Activated CD4-positive, alpha-beta T cell treated with anti-CD3 and anti-CD28 coated beads, Interleukin-2, amount 10 ng/mL, durations not matched to agents 7 days and 5 days (primary cell): ENCODE results near the gene BTN3A1. TPM values are rescaled to one million over a fixed set of nuclear protein-coding genes. Genes with fewer than 3 reads are reported as not detected.

Source experiments
- CTCF ChIA-PET: fragments of 350-600 bp; sonication (Branson Sonifier 250); formaldehyde crosslinking; loops from one replicate; lab custom pipeline; 2021; ENCODE audit warnings: antibody characterized with exemption; lab: Charles Lee
- POLR2A ChIA-PET: fragments of 350-600 bp; sonication (Branson Sonifier 250); formaldehyde crosslinking; loops from one replicate; lab custom pipeline; 2021; ENCODE audit warnings: antibody characterized with exemption; lab: Charles Lee
- DNase-seq: peaks from one replicate; pipeline ENCODE4 v3.0.0-alpha.2; 2020
- H3K27ac Mint-ChIP-seq: one replicate; pipeline ENCODE4 v1.8.0; 2021; ENCODE audit warnings: mild to moderate bottlenecking, moderate library complexity, mixed read lengths
- H3K27me3 Mint-ChIP-seq: one replicate; pipeline ENCODE4 v1.8.0; 2021; ENCODE audit warnings: mixed read lengths
- H3K36me3 Mint-ChIP-seq: one replicate; pipeline ENCODE4 v1.8.0; 2021; ENCODE audit warnings: low read depth, mixed read lengths
- H3K4me1 Mint-ChIP-seq: one replicate; pipeline ENCODE4 v1.8.0; 2021; ENCODE audit warnings: mixed read lengths
- H3K4me3 Mint-ChIP-seq: one replicate; pipeline ENCODE4 v1.8.0; 2021; ENCODE audit warnings: mild to moderate bottlenecking, moderate library complexity, mixed read lengths
- H3K9me3 Mint-ChIP-seq: one replicate; pipeline ENCODE4 v1.8.0; 2021; ENCODE audit warnings: mixed read lengths
- total RNA-seq, 2 experiments: library from RNA; stranded (reverse); gene quantifications; one replicate each; pipeline ENCODE4 v1.2.3, GENCODE V29; 2021

Gene BTN3A1
- total RNA-seq, 2 experiments from 2014 or later, result 87.9 to 94.0 TPM

DNA sequence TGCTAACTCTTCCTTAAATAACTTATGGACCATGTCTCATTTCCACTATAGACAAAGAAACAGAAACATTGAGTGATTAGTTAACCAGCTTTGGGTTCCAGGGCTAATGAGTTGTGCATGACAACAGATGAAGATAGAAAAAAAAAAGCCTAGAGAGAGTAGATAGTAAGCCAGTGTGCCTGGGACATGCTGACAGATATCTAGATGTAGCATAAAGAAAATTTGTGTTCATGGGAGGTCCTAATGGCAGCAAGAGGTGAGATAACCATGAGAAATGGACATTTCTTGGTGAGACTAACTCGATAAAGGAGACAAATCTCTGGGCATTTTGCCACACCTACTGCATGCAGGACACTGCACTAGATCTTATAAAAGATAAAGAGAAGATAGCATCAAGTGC lies 35.5 kb downstream of the BTN3A1 start:
- Mint-ChIP-seq H3K27ac (peak overlapping the region; percentile 3), H3K27me3 (no peaks in the 10 kb centered on the region), H3K4me1 (peaks cover 27% of the 10 kb centered on the region), H3K4me3 (no peak overlapping the region), H3K36me3 (peaks cover 9% of the 10 kb centered on the region), H3K9me3 (peaks cover 10% of the 10 kb centered on the region)
- CTCF ChIA-PET, result no interaction called here
- POLR2A ChIA-PET, result no interaction called here
- no peak for DNase-seq

DNA sequence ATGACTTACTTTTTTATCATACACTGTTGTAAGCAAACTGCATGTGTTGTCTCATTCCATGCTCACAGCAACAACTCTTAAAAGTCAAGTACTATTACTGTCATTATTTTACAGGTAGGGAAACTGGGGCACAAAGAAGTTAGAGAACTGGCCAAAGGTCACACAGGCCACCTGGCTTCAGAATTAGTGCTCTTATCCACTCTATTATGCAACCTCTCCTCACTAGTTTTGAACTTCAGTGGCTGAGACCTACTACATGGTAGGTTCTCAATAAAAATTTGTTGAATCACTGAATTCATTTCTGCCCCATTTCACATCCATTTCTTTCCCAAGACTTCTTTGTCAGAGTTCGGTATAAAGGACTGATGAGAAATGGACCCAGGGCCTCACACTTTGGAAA lies 35.9 kb downstream of the BTN3A1 start:
- no peak for DNase-seq
- Mint-ChIP-seq H3K4me3 (no peak overlapping the region), H3K27ac (no peak overlapping the region), H3K27me3 (no peaks in the 10 kb centered on the region), H3K36me3 (peaks cover 9% of the 10 kb centered on the region), H3K4me1 (peaks cover 32% of the 10 kb centered on the region), H3K9me3 (peaks cover 10% of the 10 kb centered on the region)
- ChIA-PET CTCF (no interaction called here), POLR2A (no interaction called here)

DNA sequence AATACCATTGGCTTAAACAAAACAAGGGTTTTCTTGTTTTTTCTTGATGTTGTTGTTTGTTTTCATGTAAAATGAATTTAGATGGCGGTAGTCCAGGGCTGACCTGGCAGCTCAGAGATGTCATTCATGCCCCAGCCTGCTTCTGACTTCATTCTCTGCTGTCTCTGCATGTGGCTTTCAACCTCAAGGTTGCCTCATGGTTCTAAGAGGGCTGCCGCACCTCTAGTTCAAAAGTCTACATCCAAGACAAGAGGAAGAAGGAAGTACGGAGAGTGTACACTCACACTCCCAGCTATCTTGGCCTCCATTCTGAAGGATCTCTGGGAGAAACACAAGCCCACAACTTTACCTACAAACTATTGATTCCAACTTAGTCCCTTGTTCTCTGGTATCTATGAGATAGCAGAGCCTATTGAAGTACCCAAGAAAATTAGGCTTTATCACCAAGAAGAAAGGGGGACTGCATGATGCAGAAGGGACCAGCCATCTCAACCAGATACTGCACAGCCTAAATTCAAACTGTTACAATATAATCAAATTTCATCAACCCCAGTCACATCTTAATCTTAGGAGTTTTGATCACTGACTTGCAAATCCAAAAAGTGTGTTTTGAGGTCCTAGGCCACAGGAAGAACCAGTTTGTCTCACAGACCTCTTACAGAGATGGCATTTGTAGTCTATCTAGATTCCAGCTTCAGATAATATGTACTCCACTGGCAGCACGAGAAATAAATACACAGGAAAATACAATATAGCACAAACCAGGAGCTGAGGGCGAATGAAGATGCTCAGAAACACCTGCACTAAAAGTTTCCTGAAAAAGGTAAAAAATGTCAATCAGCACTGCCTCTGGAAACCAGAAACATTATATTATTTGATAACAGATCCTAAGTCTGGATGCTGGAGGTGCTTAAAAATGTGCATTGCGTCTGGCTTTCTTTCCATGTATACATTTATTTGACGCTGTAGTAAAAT lies 37.4 kb downstream of the BTN3A1 start:
- Mint-ChIP-seq H3K36me3 (peaks cover 7% of the 10 kb centered on the region), H3K4me3 (peak overlapping the region; percentile 88), H3K27ac (peak overlapping the region; percentile 97), H3K4me1 (peaks cover 42% of the 10 kb centered on the region), H3K9me3 (peaks cover 3% of the 10 kb centered on the region), H3K27me3 (no peaks in the 10 kb centered on the region)
- POLR2A ChIA-PET, result no interaction called here
- CTCF ChIA-PET, result no interaction called here
- DNase-seq, result peak; percentile 18

DNA sequence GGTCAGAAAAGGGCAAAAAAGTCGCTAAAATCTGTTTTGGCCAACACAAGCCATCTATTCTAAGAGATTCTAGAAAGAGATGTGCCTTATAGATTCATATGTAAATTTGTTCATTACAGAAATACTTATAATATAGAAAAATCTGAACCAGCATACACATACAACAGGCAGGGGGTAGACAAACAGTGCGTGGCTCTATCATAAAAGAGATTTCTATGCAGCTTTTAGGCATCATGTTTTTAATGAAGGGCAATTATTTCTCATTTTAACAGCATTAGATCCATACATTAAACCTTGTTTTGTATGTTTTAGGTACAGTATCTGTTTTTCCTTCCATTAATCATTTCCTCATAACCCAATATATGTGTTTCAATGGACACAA lies 38.9 kb downstream of the BTN3A1 start:
- no peak for DNase-seq
- ChIA-PET POLR2A (no interaction called here), CTCF (interaction anchor here (0.9 kb wide), 1 partner anchor 13 kb away, joined by 4 read pairs; no protein-coding TSS in a partner anchor)
- Mint-ChIP-seq H3K27me3 (no peaks in the 10 kb centered on the region), H3K4me3 (peak overlapping the region; percentile 88), H3K36me3 (peaks cover 21% of the 10 kb centered on the region), H3K27ac (peak overlapping the region; percentile 97), H3K4me1 (peaks cover 57% of the 10 kb centered on the region), H3K9me3 (no peaks in the 10 kb centered on the region)

DNA sequence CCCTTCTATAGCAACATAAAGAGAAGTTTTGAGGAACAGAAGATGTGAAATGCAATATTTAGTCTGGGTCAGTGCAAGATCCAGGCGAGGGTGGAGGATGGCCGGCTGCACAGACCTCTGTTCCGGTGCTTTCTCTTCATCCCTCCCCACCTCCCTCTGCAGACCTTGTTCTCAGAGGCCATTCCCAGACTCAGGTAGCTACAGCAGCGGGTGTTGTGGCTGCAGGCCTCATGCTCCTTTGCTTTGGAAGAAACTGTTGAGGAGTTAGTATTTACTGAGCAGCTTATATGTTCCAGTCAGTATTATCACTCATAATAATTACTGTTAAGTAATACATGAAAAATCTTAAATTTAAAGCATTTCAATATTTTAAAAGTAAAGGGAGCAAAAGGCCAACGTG lies 39.9 kb downstream of the BTN3A1 start:
- peaks cover 28% of the 10 kb centered on the region for H3K36me3 Mint-ChIP-seq
- peak overlapping the region; percentile 88 for H3K4me3 Mint-ChIP-seq
- no peaks in the 10 kb centered on the region for H3K27me3 Mint-ChIP-seq
- POLR2A ChIA-PET, result no interaction called here
- peaks cover 66% of the 10 kb centered on the region for H3K4me1 Mint-ChIP-seq
- DNase-seq, result no peak
- peak overlapping the region; percentile 73 for H3K27ac Mint-ChIP-seq
- CTCF ChIA-PET, result interaction anchor here (0.7 kb wide), 1 partner anchor 11 kb away, joined by 7 read pairs; no protein-coding TSS in a partner anchor
- no peaks in the 10 kb centered on the region for H3K9me3 Mint-ChIP-seq

DNA sequence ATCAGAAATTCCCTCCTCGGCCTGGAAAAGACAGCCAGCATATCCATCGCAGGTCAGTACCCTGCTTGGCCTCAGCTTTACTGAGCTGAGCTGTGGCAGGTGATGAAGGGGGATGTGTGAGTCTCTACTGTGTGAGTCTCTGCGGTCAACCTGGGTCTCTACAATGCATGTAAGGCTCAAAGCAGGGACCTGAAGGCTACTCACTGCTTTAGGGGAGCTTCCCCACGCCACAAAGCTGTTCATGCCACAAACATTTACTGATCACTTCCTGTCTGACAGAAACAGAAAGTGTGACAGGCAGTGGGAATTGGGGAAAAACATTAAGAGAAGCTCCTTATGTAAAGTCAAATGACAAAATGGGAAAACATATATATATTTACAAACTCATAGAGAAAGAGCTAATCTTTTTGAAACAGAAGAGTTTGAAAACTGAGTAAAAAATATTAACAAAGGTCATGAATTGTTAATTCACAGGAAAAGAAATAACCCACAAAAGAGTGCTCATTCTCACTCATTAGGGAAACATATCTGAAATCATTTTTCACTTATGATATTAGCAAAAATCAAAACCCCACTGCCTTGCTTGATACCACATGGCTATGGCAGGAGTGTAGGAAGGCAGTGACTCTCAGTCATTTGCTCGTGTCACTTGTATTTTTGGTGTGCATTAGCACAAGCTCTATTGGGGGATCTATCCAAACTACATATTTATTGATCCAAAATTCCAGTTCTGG lies 44.0 kb downstream of the BTN3A1 start:
- H3K27me3 Mint-ChIP-seq, result no peaks in the 10 kb centered on the region
- no peaks in the 10 kb centered on the region for H3K9me3 Mint-ChIP-seq
- CTCF ChIA-PET, result interaction anchor here (0.8 to 1.5 kb wide), 5 partner anchors 9 to 150 kb away, joined by 3 to 4 read pairs (median 3); no protein-coding TSS in a partner anchor
- H3K4me1 Mint-ChIP-seq, result peaks cover 52% of the 10 kb centered on the region
- peaks cover 59% of the 10 kb centered on the region for H3K36me3 Mint-ChIP-seq
- peak overlapping the region; percentile 74 for H3K27ac Mint-ChIP-seq
- POLR2A ChIA-PET, result interaction anchor here (0.6 kb wide), 1 partner anchor 61 kb away, joined by 6 read pairs; no protein-coding TSS in a partner anchor
- DNase-seq, result peak; percentile 24
- no peak overlapping the region for H3K4me3 Mint-ChIP-seq

DNA sequence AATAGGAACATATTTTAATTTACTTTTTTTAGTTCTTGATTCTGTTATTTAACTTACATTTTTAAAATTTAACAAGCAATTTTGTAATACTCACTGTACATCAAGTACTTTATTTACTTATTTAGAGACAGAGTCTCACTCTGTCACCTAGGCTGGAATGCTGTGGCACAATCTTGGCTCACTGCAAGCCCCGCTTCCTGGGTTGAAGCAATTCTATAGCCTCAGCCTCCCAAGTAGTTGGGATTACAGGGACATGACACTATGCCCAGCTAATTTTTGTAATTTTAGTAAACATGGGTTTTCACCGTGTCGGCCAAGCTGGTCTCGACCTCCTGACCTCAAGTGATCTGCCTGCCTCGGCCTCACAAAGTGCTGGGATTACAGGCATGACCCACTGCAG lies 45.2 kb downstream of the BTN3A1 start:
- Mint-ChIP-seq H3K36me3 (peaks cover 66% of the 10 kb centered on the region), H3K4me1 (peaks cover 47% of the 10 kb centered on the region), H3K27me3 (no peaks in the 10 kb centered on the region), H3K9me3 (no peaks in the 10 kb centered on the region), H3K4me3 (no peak overlapping the region), H3K27ac (no peak overlapping the region)
- ChIA-PET CTCF (interaction anchor here (1.5 kb wide), 1 partner anchor 20 kb away, joined by 4 read pairs; no protein-coding TSS in a partner anchor), POLR2A (no interaction called here)
- no peak for DNase-seq

DNA sequence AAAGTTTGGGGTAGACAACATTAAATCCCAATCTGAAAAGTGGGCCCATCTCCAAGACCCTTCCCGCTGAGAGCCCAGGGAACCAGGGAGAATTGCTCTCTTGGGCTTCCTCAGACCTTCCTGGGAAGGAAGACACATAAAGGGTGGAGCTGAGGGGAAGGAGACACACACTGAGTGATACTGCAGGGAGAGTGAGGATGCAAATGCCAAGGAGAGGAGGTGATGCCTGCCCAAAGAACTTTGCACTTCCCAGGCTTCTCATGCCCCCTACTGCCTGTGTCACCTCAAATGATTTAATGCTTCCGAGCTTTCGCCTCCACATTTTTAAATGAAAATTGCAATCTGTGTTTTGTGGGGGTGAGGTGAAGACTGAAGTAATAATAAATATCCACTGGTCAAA lies 48.2 kb downstream of the BTN3A1 start:
- peaks cover 55% of the 10 kb centered on the region for H3K36me3 Mint-ChIP-seq
- no peaks in the 10 kb centered on the region for H3K9me3 Mint-ChIP-seq
- H3K27ac Mint-ChIP-seq, result peak overlapping the region; percentile 46
- no peak overlapping the region for H3K4me3 Mint-ChIP-seq
- H3K4me1 Mint-ChIP-seq, result peaks cover 21% of the 10 kb centered on the region
- DNase-seq, result no peak
- no peaks in the 10 kb centered on the region for H3K27me3 Mint-ChIP-seq
- ChIA-PET CTCF (interaction anchor here (1.3 kb wide), 1 partner anchor 14 kb away, joined by 3 read pairs; no protein-coding TSS in a partner anchor), POLR2A (no interaction called here)

DNA sequence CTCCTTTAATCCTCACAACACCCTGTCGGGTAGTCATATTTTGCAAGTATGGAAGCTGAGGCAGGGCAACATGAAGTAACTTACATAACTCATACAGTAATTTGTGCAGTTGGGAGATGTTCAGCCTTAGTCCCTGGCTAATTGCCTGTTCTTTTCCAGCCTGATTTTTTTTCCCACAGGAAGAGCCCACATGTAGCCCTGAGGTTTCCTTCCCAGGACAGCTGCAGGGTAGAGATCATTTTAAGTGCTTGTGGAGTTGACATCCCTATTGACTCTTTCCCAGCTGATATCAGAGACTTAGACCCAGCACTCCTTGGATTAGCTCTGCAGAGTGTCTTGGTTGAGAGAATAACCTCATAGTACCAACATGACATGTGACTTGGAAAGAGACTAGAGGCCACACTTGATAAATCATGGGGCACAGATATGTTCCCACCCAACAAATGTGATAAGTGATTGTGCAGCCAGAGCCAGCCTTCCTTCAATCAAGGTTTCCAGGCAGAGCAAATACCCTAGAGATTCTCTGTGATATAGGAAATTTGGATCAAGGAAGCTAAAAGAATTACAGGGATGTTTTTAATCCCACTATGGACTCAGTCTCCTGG lies 50.7 kb downstream of the BTN3A1 start:
- no peak for DNase-seq
- POLR2A ChIA-PET, result no interaction called here
- Mint-ChIP-seq H3K4me1 (peaks cover 18% of the 10 kb centered on the region), H3K27ac (no peak overlapping the region), H3K27me3 (no peaks in the 10 kb centered on the region), H3K9me3 (no peaks in the 10 kb centered on the region), H3K36me3 (peaks cover 40% of the 10 kb centered on the region), H3K4me3 (no peak overlapping the region)
- CTCF ChIA-PET, result interaction anchor here (0.7 to 2.0 kb wide), 3 partner anchors 10 to 65 kb away, joined by 3 to 7 read pairs (median 7); no protein-coding TSS in a partner anchor

DNA sequence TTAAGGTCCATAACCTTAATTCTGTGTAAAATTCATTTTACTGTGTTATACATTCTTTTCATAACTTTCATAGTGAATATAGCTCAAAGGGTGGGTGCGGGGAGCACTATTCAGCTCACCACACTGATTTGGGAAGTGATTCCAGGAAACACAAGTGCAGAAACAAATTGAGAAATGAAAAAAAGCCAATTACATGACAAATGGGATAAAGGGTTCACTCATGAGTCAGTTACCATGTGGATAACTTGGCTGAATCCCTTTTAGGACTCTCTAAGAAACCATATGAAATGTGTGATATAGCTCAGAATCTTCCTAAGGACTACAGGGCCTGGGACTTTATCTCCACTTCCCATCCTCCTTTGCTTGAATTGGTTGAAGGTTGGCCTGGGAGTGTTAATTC lies 52.6 kb downstream of the BTN3A1 start:
- Mint-ChIP-seq H3K4me1 (peaks cover 26% of the 10 kb centered on the region), H3K36me3 (peaks cover 37% of the 10 kb centered on the region), H3K4me3 (no peak overlapping the region), H3K9me3 (no peaks in the 10 kb centered on the region), H3K27me3 (no peaks in the 10 kb centered on the region), H3K27ac (no peak overlapping the region)
- no peak for DNase-seq
- POLR2A ChIA-PET, result interaction anchor here (0.6 kb wide), 1 partner anchor 350 kb away, joined by 7 read pairs; no protein-coding TSS in a partner anchor
- CTCF ChIA-PET, result interaction anchor here (0.9 to 1.8 kb wide), 4 partner anchors 10 to 26 kb away, joined by 3 to 8 read pairs (median 4); partner anchors contain the start of gene BTN3A3

DNA sequence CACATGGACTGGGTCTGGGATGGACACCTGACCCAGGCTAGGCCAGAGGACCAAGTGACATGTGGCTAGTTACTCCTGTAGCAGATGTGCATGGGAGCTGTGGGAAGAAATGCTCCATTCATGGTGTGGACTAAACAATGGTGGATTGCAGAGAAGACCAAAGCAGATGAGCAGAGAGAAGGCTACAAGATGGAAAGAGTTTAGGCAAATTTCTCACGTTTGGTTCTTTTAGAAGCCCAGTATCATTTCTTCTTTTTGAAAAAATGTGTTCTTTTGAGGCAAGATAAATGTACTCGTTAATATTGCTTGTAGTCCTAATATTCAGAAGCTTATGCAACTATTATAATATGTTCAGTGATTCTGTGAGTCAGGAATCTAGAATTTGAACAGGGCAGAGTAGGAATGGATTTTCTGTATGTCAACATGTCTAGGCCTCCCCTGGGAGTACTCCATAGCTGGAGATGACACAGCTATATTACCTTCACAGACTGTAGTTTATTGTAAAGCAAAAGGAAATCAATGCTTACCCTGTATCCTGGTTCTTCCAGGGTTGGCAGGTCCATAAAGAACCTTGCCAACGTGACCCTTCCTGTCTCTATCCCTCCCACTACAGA lies 53.4 kb downstream of the BTN3A1 start:
- Mint-ChIP-seq H3K27me3 (no peaks in the 10 kb centered on the region), H3K9me3 (no peaks in the 10 kb centered on the region), H3K36me3 (peaks cover 37% of the 10 kb centered on the region), H3K4me1 (peaks cover 34% of the 10 kb centered on the region), H3K27ac (no peak overlapping the region), H3K4me3 (no peak overlapping the region)
- no peak for DNase-seq
- ChIA-PET POLR2A (no interaction called here), CTCF (interaction anchor here (0.5 to 1.8 kb wide), 3 partner anchors 9 to 81 kb away, joined by 3 to 8 read pairs (median 3); no protein-coding TSS in a partner anchor)
